A549 (cell line): Measurements from ENCODE around the gene SLC26A1.

Experiments
- CEBPB ChIP-seq, 2 experiments: fragments of >200 bp in 1 of 2; sonication (Bioruptor Twin) in 1 of 2; formaldehyde crosslinking in 1 of 2; IDR thresholded peaks; 2 replicates each; pipeline ENCODE4 v1.6.1; 2012 to 2016
- CTCF ChIP-seq: fragments of >200 bp; sonication (Bioruptor Twin); formaldehyde crosslinking; IDR thresholded peaks from 3 replicates; pipeline ENCODE4 v1.5.1; 2016
- EP300 ChIP-seq, 2 experiments: fragments of >200 bp; sonication (Bioruptor Twin); formaldehyde crosslinking; IDR thresholded peaks; 2 replicates in 1 of 2; 3 replicates in 1 of 2; pipeline ENCODE4 v1.6.1; 2016 to 2017
- JUNB ChIP-seq: fragments of >200 bp; sonication (Bioruptor Twin); formaldehyde crosslinking; IDR thresholded peaks from 2 replicates; pipeline ENCODE4 v1.6.1; 2016
- MAX ChIP-seq: IDR thresholded peaks from 2 replicates; pipeline ENCODE4 v1.6.1; 2012
- MYC ChIP-seq: IDR thresholded peaks from 2 replicates; pipeline ENCODE4 v1.6.1; 2012; ENCODE audit warnings: mild to moderate bottlenecking, inconsistent platforms, low read length, improper control_type of control experiment, borderline replicate concordance
- PBX3 ChIP-seq: IDR thresholded peaks from 2 replicates; pipeline ENCODE4 v1.6.1; 2012
- POLR2A ChIP-seq: IDR thresholded peaks from 2 replicates; pipeline ENCODE4 v1.6.1; 2012; ENCODE audit warnings: mild to moderate bottlenecking, low read length
- RAD21 ChIP-seq, 2 experiments: fragments of >200 bp in 1 of 2; sonication (Bioruptor Twin) in 1 of 2; formaldehyde crosslinking in 1 of 2; IDR thresholded peaks in 1 of 2; conservative IDR thresholded peaks in 1 of 2; 2 replicates in 1 of 2; 3 replicates in 1 of 2; pipeline ENCODE4 v1.6.1; 2012 to 2018; ENCODE audit warnings: inconsistent platforms in 1 of 2
- RARB ChIP-seq: fragments of 250-450 bp; sonication (Bioruptor Pico); IDR thresholded peaks from 2 replicates; pipeline ENCODE4 v1.8.0; 2021; ENCODE audit warnings: mild to moderate bottlenecking, moderate library complexity
- SMC3 ChIP-seq: fragments of >200 bp; sonication (Bioruptor Twin); formaldehyde crosslinking; IDR thresholded peaks from 3 replicates; pipeline ENCODE4 v1.6.1; 2018; ENCODE audit warnings: inconsistent platforms
- ZFP36 ChIP-seq: fragments of 450-650 bp; IDR thresholded peaks from 2 replicates; pipeline ENCODE4 v1.6.1; 2014; ENCODE audit warnings: borderline replicate concordance; ENCODE audit not compliant: partially characterized antibody

GRCh38 chr4:951186-951585 is 42.0 kb downstream of the SLC26A1 start:
- TF ChIP-seq PBX3 = no peak
- TF ChIP-seq JUNB = no peak
- no peak for TF ChIP-seq RAD21 (conservative IDR thresholded peaks at IDR 0.05 in 1 of 2, IDR thresholded peaks at IDR 0.05 in 1 of 2)
- TF ChIP-seq MYC = no peak
- TF ChIP-seq POLR2A = no peak
- TF ChIP-seq CTCF = no peak
- TF ChIP-seq CEBPB (IDR thresholded peaks at IDR 0.05) = no peak
- TF ChIP-seq MAX = no peak
- no peak for TF ChIP-seq RARB (CRISPR knock-in tag)
- TF ChIP-seq SMC3 = no peak
- no peak for TF ChIP-seq EP300 (IDR thresholded peaks at IDR 0.05)
- TF ChIP-seq ZFP36 = no peak
